Measurements from ENCODE around the gene HOXB7.

- TF ChIP-seq, protein P1, sequence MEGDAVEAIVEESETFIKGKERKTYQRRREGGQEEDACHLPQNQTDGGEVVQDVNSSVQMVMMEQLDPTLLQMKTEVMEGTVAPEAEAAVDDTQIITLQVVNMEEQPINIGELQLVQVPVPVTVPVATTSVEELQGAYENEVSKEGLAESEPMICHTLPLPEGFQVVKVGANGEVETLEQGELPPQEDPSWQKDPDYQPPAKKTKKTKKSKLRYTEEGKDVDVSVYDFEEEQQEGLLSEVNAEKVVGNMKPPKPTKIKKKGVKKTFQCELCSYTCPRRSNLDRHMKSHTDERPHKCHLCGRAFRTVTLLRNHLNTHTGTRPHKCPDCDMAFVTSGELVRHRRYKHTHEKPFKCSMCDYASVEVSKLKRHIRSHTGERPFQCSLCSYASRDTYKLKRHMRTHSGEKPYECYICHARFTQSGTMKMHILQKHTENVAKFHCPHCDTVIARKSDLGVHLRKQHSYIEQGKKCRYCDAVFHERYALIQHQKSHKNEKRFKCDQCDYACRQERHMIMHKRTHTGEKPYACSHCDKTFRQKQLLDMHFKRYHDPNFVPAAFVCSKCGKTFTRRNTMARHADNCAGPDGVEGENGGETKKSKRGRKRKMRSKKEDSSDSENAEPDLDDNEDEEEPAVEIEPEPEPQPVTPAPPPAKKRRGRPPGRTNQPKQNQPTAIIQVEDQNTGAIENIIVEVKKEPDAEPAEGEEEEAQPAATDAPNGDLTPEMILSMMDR (IDR thresholded peaks at IDR 0.05 in 2 of 3, conservative IDR thresholded peaks at IDR 0.05 in 1 of 3; ENCODE audit: control insufficient read depth in 2 of 3, extremely low read depth in 1 of 3, insufficient read depth in 1 of 3, low read depth in 3 of 3, low read length in 3 of 3): no peak
- TF ChIP-seq, protein P2, sequence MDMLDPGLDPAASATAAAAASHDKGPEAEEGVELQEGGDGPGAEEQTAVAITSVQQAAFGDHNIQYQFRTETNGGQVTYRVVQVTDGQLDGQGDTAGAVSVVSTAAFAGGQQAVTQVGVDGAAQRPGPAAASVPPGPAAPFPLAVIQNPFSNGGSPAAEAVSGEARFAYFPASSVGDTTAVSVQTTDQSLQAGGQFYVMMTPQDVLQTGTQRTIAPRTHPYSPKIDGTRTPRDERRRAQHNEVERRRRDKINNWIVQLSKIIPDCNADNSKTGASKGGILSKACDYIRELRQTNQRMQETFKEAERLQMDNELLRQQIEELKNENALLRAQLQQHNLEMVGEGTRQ (IDR thresholded peaks at IDR 0.05; ENCODE audit: borderline replicate concordance, low read depth, low read length): no peak
- TF ChIP-seq CHD4 (IDR thresholded peaks at IDR 0.05) (no peak), RBBP5 (conservative IDR thresholded peaks at IDR 0.05) (no peak), EZH2 (IDR thresholded peaks at IDR 0.05; ENCODE audit: borderline replicate concordance, control insufficient read depth, low read depth, low read length) (no peak)
These were observed 37.1 kb upstream of the HOXB7 start for GRCh38 chr17:48647963-48648245.

Data from GM12878 (cell line).